GM18519 (cell line): ENCODE results near the gene ZNF292.
"Not testable (repeated sequence)": the region's sequence is repeated elsewhere in the genome, so short reads cannot be mapped to it uniquely, and the experiment has no call there.

Experiments used
- ATAC-seq: cut with Tn5 transposase; IDR thresholded peaks from one replicate; pipeline ENCODE4 v1.9.1; 2021; ENCODE audit warnings: mild to moderate bottlenecking, moderate library complexity; ENCODE audit not compliant: unreplicated experiment, low FRiP score

ZNF292 gene

DNA sequence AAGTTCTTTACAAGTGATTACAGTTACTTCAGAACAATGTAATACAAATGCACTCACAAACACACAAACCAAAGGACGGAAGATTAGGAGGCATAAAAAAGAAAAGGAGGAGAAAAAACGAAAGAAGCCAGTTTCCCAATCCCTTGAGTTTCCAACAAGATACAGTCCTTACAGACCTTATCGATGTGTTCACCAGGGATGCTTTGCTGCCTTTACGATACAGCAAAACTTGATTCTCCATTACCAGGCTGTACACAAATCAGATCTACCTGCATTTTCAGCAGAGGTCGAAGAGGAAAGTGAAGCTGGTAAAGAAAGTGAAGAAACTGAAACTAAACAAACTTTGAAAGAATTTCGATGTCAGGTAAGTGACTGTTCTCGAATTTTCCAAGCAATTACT lies 104.4 kb downstream of the ZNF292 start:
- ATAC-seq: no peak

DNA sequence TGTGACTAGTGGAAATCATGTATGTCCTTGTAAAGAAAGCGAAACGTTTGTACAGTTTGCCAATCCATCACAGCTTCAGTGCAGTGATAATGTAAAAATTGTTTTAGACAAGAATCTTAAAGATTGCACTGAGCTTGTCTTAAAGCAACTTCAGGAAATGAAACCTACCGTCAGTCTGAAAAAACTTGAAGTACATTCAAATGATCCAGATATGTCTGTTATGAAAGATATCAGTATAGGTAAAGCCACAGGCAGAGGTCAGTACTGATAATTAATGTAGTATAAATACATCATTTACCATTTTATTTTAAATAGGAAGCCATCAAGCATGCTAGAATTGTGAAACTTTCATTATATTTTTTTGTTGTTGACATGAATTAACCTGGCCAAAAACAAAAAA lies 106.2 kb downstream of the ZNF292 start:
- peak; percentile 41 for ATAC-seq

DNA sequence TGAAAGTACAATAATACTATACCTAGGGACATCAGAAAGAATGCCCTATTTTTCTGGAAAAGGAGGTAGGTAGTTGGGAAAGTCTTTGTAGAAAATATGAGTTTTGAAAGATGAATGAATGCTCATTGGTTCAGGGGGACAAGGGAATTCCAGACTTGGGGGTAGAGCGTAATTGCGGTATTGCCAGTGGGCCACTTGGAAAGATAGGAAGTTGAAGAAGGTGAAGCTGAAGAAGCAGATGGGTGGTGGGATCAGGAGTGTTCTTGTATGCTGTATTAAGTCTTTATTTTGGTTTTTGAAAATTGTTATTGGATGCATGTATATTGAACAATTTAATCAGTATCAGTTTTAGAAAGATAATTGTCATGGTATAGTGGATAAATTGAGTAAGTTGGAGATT lies 109.1 kb downstream of the ZNF292 start:
- no peak for ATAC-seq

DNA sequence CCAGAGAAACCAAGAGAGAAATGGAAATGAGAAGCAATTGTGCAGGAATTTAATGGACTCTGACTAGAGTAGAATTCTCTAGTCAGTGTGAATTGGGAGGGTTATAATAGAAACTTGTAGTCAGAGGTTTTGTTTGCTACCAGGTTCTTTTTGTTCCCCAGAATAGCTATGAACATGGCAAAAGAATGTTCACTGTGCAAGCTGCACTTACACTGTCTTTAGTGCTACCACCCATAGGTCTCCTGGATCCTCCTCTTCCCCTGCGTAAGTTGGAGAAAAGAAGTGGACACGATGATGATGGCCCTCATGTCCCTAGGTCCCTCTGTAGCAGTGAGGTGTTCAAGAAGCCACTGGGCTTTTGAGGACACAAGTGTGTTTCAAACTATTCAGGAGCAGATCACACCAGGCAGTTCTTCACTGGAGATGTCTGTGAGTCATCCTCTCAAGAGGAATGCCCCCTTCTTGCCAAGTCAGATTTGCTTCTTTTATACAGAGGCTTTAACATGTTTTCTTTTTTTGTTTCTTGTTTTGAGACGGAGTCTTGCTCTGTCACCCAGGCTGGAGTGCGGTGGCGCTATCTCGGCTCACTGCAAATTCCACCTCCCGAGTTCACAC lies 119.4 kb downstream of the ZNF292 start:
- ATAC-seq: no peak

DNA sequence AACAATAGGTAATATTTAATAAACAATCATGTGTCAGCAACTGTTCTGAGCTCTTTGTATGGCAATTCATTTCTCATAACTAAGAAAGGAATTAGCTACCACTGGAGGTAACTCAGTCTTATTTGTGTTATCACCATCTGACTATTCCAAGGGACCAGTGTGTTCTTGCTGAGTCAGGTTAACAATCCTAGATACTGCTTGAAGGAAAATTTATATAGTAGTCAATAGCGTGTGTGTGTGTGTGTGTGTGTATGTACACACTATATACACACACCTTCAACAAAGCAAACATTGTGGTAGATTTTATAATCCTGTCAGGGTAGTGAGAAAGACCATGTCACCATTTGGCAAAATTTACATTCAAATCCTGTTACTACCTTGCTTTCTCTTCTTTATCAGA lies 121.3 kb downstream of the ZNF292 start:
- no peak for ATAC-seq

DNA sequence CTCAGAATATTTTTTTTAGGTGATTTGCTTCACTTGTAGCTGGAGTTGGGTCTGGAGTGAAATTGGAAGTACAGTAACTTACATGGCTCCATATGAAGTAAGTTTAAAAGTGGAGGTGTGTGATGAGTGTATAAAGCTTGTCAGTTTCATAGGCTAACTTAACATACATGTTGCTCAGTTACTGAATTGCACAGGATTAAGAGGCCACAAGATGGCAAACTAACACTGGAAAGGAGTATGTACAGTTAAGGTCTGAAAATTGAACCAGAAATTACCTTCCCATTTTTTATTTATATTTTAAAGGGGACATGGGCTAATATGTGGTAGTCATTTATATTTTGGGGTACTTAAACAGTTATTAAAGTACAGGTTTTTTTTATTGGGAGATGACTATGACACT lies 121.8 kb downstream of the ZNF292 start:
- ATAC-seq: no peak

DNA sequence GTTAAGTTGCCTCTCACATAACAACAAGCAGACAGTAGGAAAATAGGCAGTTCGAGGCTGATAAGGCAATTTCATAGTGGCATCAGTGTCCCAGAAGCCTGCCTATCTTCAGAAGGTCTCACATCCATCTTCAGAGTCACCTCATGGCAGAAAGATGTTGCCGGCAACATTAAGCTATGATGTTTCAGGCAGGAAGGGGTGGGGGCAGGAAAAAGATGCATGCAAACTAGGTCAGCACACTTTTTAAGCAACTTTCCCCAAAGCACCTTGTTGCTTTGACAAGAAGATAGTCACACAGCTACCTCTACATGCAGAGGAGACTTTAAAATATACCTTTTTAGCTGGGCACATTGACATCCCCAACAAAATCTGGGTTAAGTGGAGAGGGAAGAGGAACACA lies 123.8 kb downstream of the ZNF292 start:
- no peak for ATAC-seq

DNA sequence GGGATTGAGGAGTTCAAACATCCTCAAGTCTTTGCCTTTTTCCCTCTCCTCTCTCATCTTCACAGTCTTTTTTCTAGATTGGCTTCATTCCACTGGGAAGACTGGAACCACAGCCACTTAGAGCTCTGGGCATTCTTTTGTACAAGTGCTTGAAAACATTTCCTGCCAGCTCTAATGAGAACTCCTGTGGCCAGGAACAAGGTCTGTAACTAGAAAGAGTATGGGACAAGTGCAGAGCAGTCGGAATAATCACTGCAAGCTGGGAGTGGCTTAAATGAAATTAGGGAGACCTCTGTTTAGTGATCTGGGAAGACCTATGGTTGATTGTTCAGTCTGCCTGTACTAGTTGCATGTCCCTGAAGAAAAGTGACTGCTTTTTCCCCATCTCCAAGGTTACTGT lies 126.1 kb downstream of the ZNF292 start:
- no peak for ATAC-seq

DNA sequence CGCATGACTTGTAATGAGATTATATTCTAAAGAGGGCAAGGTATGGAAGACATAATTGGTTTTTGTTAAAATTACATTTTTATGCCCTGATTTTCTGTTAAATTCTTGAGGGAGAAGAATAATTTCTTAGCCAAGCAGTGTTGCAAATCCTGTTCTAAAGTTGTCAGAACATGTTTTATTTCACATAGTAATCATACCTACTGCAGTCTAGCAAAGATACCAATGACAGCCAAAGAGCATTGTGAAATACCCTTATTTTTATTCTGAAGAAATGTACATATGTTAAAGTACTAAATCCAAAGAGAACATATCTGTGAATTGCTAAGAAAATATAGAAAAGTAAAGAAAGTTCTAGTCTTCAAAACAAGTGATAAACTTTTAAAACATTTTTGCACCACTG lies 127.4 kb downstream of the ZNF292 start:
- no peak for ATAC-seq

DNA sequence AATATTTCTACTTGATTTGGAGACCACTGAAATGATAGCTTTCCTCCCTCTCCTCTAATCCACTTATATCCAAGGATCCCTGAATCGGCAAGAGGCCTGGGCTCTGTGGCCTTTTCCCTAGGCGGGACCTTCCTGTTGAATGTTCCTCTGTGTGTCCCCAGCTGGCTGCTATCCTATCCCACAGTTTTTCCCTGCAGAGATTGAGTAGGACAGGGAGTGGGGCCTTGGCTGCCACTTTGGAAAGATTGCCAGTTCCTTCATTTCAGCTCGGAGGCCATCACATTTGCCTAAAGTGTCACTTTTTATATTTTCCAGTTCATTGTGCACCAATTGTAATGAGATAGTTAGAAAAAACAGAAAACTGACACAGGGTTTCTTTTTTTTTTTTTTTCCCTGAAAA lies 128.1 kb downstream of the ZNF292 start:
- ATAC-seq: no peak

DNA sequence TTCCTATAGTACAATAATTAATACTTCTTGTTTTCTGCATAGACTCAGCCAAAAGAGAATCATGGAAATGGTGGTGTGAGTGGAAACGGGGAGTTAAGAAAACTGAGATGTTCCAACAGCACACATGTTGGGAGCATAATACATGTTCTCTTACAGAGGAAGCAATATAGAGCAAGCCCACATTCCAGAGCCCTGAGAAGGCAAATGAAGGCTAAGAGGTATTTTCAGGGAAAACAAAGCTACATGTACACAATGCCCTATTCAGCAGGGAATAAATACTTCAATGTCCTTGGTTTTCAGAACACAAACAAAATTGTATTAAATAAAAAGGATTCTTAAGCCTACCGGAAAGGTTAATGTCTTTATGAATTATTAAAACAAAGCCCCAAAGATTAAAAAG lies 131.9 kb downstream of the ZNF292 start:
- ATAC-seq: no peak

DNA sequence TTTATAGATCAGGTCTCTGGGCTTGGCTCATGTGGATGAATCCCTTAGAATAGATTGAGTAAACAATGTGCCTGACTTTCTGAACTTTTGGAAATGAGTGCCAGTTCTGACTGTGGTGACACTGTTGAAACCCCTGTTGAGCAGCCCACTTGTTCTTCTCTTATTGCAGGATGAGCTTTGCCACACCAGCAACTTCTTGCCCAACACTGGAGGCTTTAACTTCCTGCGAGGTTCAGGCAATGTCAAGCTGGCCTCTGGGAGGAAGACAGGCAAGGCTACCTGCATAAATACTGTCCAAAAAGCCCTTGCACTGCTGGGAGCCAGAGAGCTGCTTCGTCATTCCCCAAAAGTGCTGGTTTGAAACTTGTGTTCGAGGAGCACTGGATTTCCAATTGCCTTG lies 134.2 kb downstream of the ZNF292 start:
- ATAC-seq: no peak

DNA sequence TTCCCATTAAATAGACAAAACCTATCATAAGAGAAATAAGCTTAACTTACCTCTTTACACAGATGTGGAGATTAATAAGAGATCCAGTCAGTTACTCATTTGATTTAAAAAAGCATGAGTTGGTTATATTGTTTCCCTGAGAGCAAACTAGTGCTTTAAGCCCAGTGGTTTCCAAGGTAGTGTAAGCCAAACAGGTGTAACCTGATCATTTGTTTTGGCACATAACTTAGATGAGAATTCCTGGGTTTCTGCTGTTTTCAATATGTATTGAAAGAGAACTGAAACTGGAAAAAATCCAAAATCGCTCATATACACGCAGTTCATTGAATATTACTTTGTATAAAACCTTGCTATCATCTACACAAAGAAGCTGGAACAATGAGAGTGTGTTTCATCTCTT lies 136.5 kb downstream of the ZNF292 start:
- no peak for ATAC-seq

DNA sequence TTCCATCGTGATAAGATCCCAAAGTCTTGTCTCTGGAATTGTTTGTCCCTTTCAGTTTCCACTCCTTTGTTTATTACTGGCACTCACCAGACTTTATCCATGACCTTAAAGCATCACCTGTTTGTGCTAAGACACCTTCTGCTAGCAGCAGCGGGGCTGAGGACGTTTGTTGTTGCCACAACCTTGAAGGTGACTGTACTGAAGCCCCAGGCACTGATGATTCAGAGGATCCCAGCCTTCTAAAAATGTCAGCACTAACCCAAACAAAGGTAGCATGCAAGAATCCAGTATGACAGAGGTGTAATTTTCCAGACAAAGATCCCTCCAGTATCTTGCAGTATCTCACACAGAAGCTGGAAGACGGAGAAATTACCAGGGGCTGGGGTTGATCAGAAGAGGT lies 138.2 kb downstream of the ZNF292 start:
- no peak for ATAC-seq

DNA sequence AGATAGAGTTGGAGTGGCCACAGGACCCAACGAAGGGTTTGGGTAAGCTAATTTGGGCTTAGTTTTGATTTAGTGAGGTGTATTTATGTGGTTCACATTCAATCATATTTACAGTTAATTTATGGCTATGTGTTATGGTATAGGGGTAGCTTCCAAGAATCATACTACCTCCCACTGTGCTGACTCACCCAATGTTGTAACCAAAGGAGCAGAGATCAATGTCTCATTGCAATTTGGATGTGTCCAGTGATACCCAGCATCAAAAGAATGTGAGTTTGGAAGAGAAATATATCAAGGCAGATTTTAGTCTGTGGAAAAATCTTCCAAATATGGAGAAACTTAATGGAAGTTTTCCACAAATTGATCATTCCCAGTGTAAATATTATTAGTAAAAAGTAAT lies 141.8 kb downstream of the ZNF292 start:
- ATAC-seq: no peak

DNA sequence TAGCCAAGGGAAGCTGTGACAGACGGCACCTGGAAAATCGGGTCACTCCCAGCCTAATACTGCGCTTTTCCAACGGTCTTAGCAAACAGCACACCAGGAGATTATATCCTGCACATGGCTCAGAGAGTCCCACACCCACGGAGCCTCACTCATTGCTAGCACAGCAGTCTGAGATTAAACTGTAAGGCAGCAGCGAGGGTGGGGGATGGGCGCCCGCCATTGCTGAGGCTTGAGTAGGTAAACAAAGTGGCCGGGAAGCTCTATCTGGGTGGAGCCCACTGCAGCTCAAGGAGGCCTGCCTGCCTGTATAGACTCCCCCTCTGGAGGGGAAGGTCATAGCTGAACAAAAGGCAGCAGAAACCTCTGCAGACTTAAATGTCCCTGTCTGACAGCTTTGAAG lies 145.9 kb downstream of the ZNF292 start:
- ATAC-seq: not testable (repeated sequence)

DNA sequence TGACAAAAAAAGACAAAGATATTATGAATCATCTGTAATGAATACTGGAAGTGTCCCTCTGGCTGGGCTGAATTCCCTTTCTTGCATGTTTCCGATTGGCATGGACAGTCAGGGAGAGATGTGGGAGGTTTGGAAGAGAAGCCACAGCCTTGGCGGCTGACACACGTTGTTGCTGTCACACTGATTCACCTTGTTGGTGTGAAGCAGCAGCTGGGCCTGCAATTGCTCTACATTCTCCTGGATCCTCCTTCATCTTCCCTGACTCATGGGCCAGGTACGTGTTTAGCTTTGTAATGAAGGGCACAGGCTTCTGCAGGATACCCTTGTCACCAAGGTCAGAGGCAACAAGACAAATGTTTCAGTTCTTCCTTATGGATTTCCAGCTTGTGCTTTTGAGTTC lies 153.6 kb downstream of the ZNF292 start:
- no peak for ATAC-seq

DNA sequence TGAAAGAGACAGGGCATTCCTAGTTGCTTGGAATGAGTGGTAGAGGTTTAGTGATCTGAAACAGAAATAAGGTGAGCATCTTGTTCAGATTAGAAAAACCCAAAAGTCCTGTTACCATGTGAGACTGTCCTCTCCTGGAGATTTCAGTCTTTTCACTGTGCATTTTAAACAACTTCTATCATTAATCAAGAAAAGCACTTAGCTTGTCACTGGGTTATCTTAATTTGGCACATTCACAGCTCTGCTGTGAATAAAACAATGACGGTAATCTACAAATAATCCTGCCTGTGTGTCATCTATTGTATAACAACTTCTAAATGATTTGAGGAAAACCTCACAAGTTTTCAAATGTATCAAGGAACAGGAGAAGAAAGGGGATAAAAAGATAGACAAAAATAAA lies 157.5 kb downstream of the ZNF292 start:
- ATAC-seq: no peak
